UCSD-AML1 (cell line): ENCODE results near the gene DDRGK1.
"Not testable (repeated sequence)": the region's sequence is repeated elsewhere in the genome, so short reads cannot be mapped to it uniquely, and the experiment has no call there.

ENCODE experiments used
- DNase-seq: peaks from one replicate; lab custom pipeline; 2025; ENCODE audit not compliant: unreplicated experiment; lab: John Stamatoyannopoulos, UW

DDRGK1 gene

DNA sequence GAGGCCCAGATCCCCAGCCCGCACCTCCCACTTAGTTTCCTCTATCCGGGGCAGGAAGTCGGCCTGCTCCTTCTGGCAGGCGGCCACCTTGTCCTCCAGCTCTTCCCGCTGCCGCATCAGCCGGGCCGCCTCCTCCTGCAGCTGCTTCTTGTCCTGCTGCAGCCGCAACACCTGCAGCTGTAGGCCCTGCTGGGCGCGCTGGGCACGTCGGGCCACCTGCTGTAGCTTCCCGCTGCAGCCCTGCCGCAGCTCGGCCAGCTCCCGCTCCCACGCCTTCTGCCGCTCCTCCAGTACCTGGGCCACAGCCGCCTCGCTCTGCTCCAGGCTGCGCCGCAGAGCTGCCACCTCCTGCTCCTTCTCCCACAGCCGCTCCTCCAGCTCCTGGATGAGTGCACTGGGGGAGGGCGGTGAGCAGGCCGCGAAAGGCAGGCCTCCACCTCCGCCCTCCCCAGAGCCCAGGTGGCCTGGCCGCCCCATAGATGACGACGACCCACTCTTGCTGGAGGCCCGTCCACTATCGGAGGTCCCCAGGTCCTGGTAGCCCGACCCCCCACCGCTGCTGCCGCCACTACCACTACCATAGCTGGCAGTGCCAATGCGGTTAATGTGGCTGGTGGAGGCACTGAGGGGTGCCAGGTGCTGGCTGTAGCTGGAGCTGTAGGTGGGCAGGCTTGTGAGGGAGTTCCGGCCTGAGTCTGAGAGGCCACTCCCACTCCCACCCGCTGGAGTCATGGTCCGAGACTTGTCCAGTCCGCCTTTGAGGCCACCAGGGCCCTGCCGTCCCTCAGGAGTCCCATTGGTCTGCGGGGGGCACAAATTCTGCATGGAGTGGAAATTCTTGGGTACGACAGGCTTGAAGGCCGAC is 38.8 kb downstream of the DDRGK1 start:
- DNase-seq: peak; percentile 41

DNA sequence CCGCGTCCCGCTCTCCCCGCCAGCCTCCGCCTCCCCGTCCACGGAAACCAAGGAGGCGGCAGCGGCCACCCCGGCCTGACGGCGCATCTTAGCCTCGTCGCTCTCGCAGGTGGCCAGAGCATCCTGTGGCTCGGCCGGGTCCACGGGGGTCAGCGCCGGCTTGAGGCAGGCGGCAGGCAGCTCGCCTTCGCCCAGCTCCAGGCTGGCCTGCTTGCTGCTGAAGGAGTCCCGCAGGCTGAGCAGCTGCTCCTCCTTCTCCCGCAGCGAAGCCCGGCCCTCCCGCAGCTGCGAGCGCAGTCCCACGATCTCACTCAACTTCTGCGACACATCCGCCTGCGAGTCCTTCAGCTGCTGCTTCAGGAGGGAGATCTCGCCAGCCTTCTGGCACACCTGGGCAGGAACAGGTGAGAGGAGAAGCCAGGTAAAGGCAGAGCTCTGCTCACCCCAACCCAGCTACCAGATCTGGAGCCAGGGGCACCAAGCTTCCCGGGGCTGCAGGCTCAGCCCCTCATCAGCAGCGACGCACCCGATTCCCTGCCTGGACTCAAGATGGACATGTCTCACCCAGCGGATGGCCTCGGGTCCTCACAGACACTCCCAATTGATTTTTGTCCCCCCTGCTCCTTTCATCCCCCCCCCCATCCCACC is 39.6 kb downstream of the DDRGK1 start:
- DNase-seq: no peak

DNA sequence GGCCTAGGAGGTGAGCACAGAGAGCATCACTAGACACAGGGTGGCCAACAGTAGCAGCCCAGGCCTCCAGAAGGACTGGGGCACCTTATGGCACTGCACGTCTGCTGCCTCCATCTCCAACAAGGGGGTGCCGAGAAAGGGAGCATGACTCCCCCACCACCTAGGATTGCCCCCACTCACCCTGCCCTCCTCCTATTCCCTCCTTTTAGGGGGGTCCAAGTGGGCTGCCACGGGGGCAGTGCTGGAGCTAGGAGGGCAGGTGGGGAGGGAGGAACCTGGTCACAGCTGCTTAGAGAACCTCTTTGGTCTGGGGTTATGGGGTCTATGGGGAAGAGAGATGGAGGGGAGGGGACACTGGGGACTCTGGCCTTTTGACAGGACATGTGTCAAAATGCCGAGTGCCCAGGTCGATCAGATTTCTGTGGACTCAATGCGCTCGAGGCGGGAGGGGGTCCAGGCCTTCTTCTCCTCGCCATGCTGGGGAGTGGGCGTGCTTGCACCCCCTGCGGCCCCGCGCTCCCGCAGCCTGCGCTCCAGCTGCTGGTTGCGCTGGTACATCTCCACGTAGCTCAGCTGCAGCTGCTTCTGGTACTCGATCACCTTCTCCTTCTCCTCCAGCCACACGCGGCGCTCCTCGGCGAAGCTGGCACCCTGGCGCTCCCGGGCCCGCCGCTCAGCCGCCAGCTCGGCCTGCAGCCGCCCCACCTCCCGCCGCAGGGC is 40.3 kb downstream of the DDRGK1 start:
- DNase-seq: no peak

- DNase-seq: no peak
These were observed 41.1 kb downstream of the DDRGK1 start for GRCh38 chr20:3163099-3164042.

GRCh38 chr20:3162080-3162611 is 42.3 kb downstream of the DDRGK1 start:
- no peak for DNase-seq

DNA sequence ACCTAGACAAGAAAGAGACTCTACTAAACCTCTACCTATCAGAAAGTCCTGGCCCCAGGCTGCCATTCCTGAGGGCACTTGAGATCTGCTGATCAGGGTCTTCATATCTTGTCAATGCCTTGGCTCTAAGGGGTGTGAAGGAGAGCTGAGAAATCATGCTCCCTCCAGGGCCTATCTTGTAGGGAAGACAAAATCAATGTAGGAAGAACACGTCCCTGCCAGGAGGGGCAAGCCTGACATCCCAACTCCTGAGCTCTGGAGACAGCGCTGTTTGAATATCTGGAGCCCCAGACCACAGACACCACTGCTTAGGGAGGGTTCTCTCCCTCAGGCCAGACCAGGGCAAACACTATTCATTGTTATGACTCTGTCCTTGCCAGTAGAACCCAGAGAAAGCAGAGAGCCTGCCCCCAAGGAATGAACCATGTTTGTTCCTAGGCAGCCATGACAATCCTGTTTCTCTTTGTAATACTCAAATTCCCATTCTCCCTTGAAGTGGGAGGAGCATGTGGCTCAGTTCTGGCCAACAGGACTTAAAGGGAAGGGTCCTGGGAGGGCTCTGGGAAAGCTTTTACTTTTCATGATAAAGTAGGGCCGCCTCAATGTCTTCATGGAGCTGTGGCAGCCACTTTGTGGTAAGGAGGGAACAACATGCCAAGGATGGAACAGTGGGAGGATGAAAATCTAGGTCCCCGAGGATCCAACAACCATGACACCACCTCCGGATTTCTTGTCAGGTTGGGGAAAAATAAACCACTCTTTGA is 43.0 kb downstream of the DDRGK1 start:
- DNase-seq: no peak

- no peak for DNase-seq
These were observed 44.1 kb downstream of the DDRGK1 start for GRCh38 chr20:3160418-3160817.

DNA sequence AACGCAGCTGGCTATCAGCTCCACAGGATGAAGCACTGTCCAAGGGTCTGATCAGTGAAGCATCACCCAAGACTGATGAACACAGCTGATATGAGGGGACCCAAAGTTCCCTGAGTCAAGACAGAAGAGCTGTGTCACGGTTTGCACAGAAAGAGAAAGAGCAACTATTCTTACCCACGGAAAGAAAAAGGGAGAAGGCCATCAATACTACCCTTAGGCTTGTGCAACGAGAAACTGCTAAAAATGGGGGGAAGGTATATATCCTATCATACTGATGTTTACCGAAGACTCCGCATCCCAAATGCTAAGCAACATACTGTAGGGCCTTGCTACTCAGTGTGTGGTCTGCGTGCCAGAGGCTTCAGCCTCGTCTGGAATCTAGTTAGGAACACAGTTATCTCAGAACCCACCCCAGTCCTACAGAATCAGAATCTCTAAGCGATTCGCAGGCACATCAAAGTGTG is 45.5 kb downstream of the DDRGK1 start:
- no peak for DNase-seq

GRCh38 chr20:3157817-3158216 is 46.7 kb downstream of the DDRGK1 start:
- DNase-seq: no peak

DNA sequence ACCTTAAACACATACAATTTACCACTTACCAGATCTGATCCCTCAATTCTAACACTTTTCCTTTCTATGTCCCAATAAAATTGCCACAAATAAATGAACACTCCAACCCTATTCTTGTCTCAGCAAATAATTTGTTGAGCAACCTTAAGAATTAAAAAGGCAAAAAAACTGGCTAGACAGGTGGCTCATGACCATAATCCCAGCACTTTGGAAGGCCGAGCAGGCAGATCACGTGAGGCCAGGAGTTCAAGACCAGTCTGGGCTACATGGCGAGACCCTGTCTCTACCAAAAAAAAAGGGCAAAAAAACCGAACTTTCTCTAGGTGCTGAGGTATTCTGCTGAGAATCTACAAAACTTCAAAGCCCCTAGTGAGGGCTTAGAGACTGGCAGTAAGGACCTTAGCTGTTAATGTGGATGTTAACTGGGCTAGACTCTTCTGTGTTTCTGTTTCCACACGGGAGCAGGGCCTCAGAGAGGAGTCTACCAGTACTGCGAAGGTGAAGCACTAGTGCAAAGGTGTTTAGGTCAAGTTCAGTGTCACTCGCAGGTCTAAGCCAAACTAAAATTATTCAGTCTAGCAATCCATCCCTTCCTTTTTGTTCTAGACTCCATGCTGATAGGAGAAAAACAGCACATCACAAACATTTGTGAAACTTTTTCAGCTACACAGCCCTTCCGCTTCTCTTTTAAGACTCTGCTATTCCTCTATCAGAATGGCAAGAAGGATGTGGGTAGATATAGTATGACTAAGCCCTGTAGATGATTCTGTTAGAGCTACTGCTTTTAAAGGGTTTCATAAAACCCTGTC is 47.5 kb downstream of the DDRGK1 start:
- no peak for DNase-seq

- not testable (repeated sequence) for DNase-seq
These were observed 52.3 kb downstream of the DDRGK1 start for GRCh38 chr20:3152057-3152644.

DNA sequence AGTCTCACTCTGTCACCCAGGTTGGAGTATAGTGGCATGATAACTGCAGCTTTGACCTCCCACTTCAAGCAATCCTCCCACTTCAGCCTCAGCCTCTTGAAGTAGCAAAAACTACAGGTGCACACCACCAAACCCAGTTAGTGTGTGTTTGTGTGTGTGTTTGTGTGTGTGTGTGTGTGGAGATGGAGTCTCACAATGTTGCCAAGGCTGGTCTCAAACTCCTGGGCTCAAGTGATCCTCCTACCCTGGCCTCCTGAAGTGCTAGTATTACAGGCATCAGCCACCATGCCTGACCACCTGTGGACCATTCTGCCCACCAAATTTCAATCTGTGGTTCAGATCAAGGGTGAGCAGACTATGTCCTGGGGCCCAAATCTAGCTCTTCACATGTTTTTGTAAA is 53.6 kb downstream of the DDRGK1 start:
- DNase-seq: no peak

- DNase-seq: no peak
These were observed 57.6 kb downstream of the DDRGK1 start for GRCh38 chr20:3146732-3147341.

DNA sequence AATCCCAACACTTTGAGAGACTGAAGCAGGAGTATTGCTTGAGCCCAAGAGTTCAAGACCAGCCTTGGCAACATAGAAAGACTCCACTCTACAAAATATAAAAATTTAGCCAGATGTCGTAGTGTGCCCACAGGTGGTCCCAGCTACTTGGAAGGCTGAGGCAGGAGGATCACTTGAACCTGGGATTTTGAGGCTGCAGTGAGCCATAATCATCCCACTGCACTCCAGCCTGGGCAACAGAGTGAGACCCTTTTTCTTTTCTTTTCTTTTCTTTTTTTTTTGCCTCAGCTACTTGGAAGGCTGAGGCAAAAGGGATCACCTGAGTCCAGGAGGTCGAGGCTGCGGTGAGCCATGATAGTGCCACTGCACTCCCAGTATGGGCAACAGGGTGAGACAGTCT is 62.7 kb downstream of the DDRGK1 start:
- DNase-seq: no peak
